MCF 10A (cell line): ENCODE data around the gene MRPL53. TPM values are rescaled to one million over a fixed set of nuclear protein-coding genes. Genes with fewer than 3 reads are reported as not detected.

Source experiments
- BruUV-seq: library from RNA; stranded (reverse); fragments of 400-500 nt; replicated peaks from 2 replicates; lab custom pipeline; 2021; lab: Mats Ljungman, UMichigan
- CTCF ChIA-PET: fragments of 300-600 bp; sonication (Branson Sonifier 250); formaldehyde crosslinking; extraction: SDS; loops from one replicate; lab custom pipeline; 2021; ENCODE audit warnings: antibody characterized with exemption, inconsistent platforms; lab: Yijun Ruan, JAX
- POLR2A ChIA-PET: fragments of 300-600, 350-650 bp; sonication (Branson Sonifier 250); formaldehyde crosslinking; extraction: SDS; loops from one replicate; lab custom pipeline; 2020; ENCODE audit warnings: antibody characterized with exemption, inconsistent platforms; lab: Yijun Ruan, JAX
- DNase-seq: peaks from one replicate; pipeline ENCODE4 v3.0.0-alpha.2; 2018; ENCODE audit not compliant: unreplicated experiment
- H3K27ac Mint-ChIP-seq: one replicate; pipeline ENCODE4 v1.8.0; 2022; ENCODE audit warnings: mild to moderate bottlenecking, low read depth, mixed read lengths; ENCODE audit not compliant: unreplicated experiment
- H3K27me3 Mint-ChIP-seq: one replicate; pipeline ENCODE4 v1.8.0; 2022; ENCODE audit warnings: mixed read lengths; ENCODE audit not compliant: insufficient read depth, unreplicated experiment
- H3K36me3 Mint-ChIP-seq: one replicate; pipeline ENCODE4 v1.8.0; 2022; ENCODE audit warnings: mild to moderate bottlenecking, moderate library complexity, mixed read lengths; ENCODE audit not compliant: insufficient read depth, unreplicated experiment
- H3K4me1 Mint-ChIP-seq: one replicate; pipeline ENCODE4 v1.8.0; 2022; ENCODE audit warnings: mixed read lengths; ENCODE audit not compliant: insufficient read depth, unreplicated experiment
- H3K4me3 Mint-ChIP-seq: one replicate; pipeline ENCODE4 v1.8.0; 2022; ENCODE audit warnings: mild to moderate bottlenecking, moderate library complexity, mixed read lengths; ENCODE audit not compliant: unreplicated experiment
- H3K9me3 Mint-ChIP-seq: one replicate; pipeline ENCODE4 v1.8.0; 2022; ENCODE audit warnings: mixed read lengths; ENCODE audit not compliant: unreplicated experiment
- intact Hi-C: fragments of 100-400 bp; cut with micrococcal nuclease; formaldehyde crosslinking; loops from 2 replicates; pipeline ENCODE4 v1.14.1; 2022
- total RNA-seq: library from RNA; stranded (reverse); gene quantifications from 2 replicates; pipeline ENCODE4 v1.2.3, GENCODE V29; 2022
- TF ChIP-seq, protein P1 (sequence below): fragments of 200-600 bp; IDR thresholded peaks from one replicate; pipeline ENCODE4 v1.8.0; 2022; ENCODE audit warnings: antibody characterized with exemption, mild to moderate bottlenecking; ENCODE audit not compliant: unreplicated experiment

Gene MRPL53
- total RNA-seq, 1 experiment from 2014 or later = 123 TPM

GRCh38 chr2:74423231-74424095 is 49.0 kb downstream of the MRPL53 start:
- no peaks in the 10 kb centered on the region for H3K9me3 Mint-ChIP-seq
- no peaks in the 10 kb centered on the region for H3K27me3 Mint-ChIP-seq
- peaks cover 51% of the 10 kb centered on the region for H3K36me3 Mint-ChIP-seq
- H3K4me3 Mint-ChIP-seq = peak overlapping the region; percentile 87
- TF ChIP-seq, protein P1, sequence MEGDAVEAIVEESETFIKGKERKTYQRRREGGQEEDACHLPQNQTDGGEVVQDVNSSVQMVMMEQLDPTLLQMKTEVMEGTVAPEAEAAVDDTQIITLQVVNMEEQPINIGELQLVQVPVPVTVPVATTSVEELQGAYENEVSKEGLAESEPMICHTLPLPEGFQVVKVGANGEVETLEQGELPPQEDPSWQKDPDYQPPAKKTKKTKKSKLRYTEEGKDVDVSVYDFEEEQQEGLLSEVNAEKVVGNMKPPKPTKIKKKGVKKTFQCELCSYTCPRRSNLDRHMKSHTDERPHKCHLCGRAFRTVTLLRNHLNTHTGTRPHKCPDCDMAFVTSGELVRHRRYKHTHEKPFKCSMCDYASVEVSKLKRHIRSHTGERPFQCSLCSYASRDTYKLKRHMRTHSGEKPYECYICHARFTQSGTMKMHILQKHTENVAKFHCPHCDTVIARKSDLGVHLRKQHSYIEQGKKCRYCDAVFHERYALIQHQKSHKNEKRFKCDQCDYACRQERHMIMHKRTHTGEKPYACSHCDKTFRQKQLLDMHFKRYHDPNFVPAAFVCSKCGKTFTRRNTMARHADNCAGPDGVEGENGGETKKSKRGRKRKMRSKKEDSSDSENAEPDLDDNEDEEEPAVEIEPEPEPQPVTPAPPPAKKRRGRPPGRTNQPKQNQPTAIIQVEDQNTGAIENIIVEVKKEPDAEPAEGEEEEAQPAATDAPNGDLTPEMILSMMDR = no peak
- intact Hi-C loops = no loop called here
- ChIA-PET POLR2A (interaction anchor here (0.7 to 4.8 kb wide), 8 partner anchors 10 to 44 kb away, joined by 3 to 38 read pairs (median 16); partner anchors contain the start of genes INO80B, RTKN and WBP1), CTCF (interaction anchor here (0.7 to 0.9 kb wide), 3 partner anchors 33 to 600 kb away, joined by 3 to 4 read pairs (median 3); no protein-coding TSS in a partner anchor)
- DNase-seq = no peak
- H3K27ac Mint-ChIP-seq = peak overlapping the region; percentile 82
- BruUV-seq = TSS peak; percentile 4
- H3K4me1 Mint-ChIP-seq = peaks cover 33% of the 10 kb centered on the region

Other genes with a start within 250 kb of the MRPL53 start
- 0.12 and 0.70 TPM in 2 replicates for gene SLC4A5, start 129.3 kb downstream of the MRPL53 start, total RNA-seq
- 113 and 117 TPM in 2 replicates for gene DCTN1, start 92.4 kb downstream of the MRPL53 start, total RNA-seq
- 4.3 and 5.6 TPM in 2 replicates for gene C2orf81, start 51.1 kb downstream of the MRPL53 start, total RNA-seq
- 16.4 and 19.9 TPM in 2 replicates for gene WDR54, start 51.0 kb downstream of the MRPL53 start, total RNA-seq
- 49.1 and 63.0 TPM in 2 replicates for gene RTKN, start 30.7 kb downstream of the MRPL53 start, total RNA-seq
- 34.6 and 36.0 TPM in 2 replicates for gene INO80B, start 17.6 kb downstream of the MRPL53 start, total RNA-seq
- 45.7 and 46.5 TPM in 2 replicates for gene WBP1, start 14.2 kb downstream of the MRPL53 start, total RNA-seq
- 60.4 and 67.9 TPM in 2 replicates for gene MOGS, start 7.3 kb downstream of the MRPL53 start, total RNA-seq
- gene CCDC142, start 10.3 kb upstream of the MRPL53 start, total RNA-seq = 10.1 and 16.4 TPM in 2 replicates
- 17.6 and 18.1 TPM in 2 replicates for gene TTC31, start 10.4 kb upstream of the MRPL53 start, total RNA-seq
- gene LBX2, start 26.9 kb upstream of the MRPL53 start, total RNA-seq = not detected in 2 replicates
- 37.5 and 41.6 TPM in 2 replicates for gene PCGF1, start 35.0 kb upstream of the MRPL53 start, total RNA-seq
- not detected in 2 replicates for gene TLX2, start 41.8 kb upstream of the MRPL53 start, total RNA-seq
- 4.3 and 4.7 TPM in 2 replicates for gene DQX1, start 53.6 kb upstream of the MRPL53 start, total RNA-seq
- 138 and 140 TPM in 2 replicates for gene AUP1, start 57.0 kb upstream of the MRPL53 start, total RNA-seq
- 27.6 and 33.0 TPM in 2 replicates for gene HTRA2, start 57.3 kb upstream of the MRPL53 start, total RNA-seq
- 0.93 and 1.2 TPM in 2 replicates for gene LOXL3, start 81.3 kb upstream of the MRPL53 start, total RNA-seq
- 3.4 and 4.6 TPM in 2 replicates for gene DOK1, start 82.0 kb upstream of the MRPL53 start, total RNA-seq
- gene M1AP, start 175.7 kb upstream of the MRPL53 start, total RNA-seq = not detected in 2 replicates
- 5.2 and 7.0 TPM in 2 replicates for gene SEMA4F, start 181.6 kb upstream of the MRPL53 start, total RNA-seq